Esophagus (tissue), 2 donors: Measurements from ENCODE around the gene STOML2. TPM values are rescaled to one million over a fixed set of nuclear protein-coding genes. Genes with fewer than 3 reads are reported as not detected.

Experiments used
- H3K27ac ChIP-seq, 2 donors: one replicate each; pipeline ENCODE4 v1.5.1; 2013; ENCODE audit warnings: low read depth in 2 of 2, mild to moderate bottlenecking in 2 of 2, inconsistent platforms in 1 of 2, low read length in 1 of 2, moderate library complexity in 1 of 2
- H3K27me3 ChIP-seq, 2 donors: one replicate each; pipeline ENCODE4 v1.6.1; 2013; ENCODE audit warnings: low read length in 2 of 2, control low read depth in 1 of 2, mild to moderate bottlenecking in 1 of 2; ENCODE audit not compliant: insufficient read depth in 2 of 2, control insufficient read depth in 1 of 2
- H3K36me3 ChIP-seq, 2 donors: one replicate each; pipeline ENCODE4 v1.6.1; 2013; ENCODE audit warnings: low read length in 1 of 2; ENCODE audit not compliant: control insufficient read depth in 2 of 2, insufficient read depth in 2 of 2
- H3K4me1 ChIP-seq, 2 donors: one replicate each; pipeline ENCODE4 v1.6.1; 2013; ENCODE audit warnings: low read length in 1 of 2; ENCODE audit not compliant: control insufficient read depth in 2 of 2, insufficient read depth in 2 of 2
- H3K4me3 ChIP-seq, 2 donors: one replicate each; pipeline ENCODE4 v1.5.1; 2013; ENCODE audit warnings: low read length in 2 of 2, mild to moderate bottlenecking in 2 of 2, low read depth in 1 of 2, moderate library complexity in 1 of 2
- H3K9me3 ChIP-seq, 2 donors: one replicate each; pipeline ENCODE4 v1.6.1; 2013; ENCODE audit warnings: mild to moderate bottlenecking in 2 of 2, low read depth in 1 of 2, low read length in 1 of 2, moderate library complexity in 1 of 2; ENCODE audit not compliant: control insufficient read depth in 2 of 2, insufficient read depth in 1 of 2
- WGBS, 2 donors: extraction: QIAGEN DNeasy Blood & Tissue Kit; methylation state at CpG; one replicate each; pipeline ENCODE4 v1.1.7; 2013; 5-methylcytosine and 5-hydroxymethylcytosine counted together
- polyA plus RNA-seq, 2 donors: library from polyadenylated mRNA; stranded (reverse); fragments of 200-250 nt; gene quantifications; one replicate each; pipeline ENCODE4 v1.2.3, GENCODE V29; 2013
- donor health status: healthy with polysubstance abuse.
- donor health status: Bipolar disorder and iron deficiency.

The STOML2 gene
- polyA plus RNA-seq, 2 donors, result 32.9 to 107 TPM

DNA sequence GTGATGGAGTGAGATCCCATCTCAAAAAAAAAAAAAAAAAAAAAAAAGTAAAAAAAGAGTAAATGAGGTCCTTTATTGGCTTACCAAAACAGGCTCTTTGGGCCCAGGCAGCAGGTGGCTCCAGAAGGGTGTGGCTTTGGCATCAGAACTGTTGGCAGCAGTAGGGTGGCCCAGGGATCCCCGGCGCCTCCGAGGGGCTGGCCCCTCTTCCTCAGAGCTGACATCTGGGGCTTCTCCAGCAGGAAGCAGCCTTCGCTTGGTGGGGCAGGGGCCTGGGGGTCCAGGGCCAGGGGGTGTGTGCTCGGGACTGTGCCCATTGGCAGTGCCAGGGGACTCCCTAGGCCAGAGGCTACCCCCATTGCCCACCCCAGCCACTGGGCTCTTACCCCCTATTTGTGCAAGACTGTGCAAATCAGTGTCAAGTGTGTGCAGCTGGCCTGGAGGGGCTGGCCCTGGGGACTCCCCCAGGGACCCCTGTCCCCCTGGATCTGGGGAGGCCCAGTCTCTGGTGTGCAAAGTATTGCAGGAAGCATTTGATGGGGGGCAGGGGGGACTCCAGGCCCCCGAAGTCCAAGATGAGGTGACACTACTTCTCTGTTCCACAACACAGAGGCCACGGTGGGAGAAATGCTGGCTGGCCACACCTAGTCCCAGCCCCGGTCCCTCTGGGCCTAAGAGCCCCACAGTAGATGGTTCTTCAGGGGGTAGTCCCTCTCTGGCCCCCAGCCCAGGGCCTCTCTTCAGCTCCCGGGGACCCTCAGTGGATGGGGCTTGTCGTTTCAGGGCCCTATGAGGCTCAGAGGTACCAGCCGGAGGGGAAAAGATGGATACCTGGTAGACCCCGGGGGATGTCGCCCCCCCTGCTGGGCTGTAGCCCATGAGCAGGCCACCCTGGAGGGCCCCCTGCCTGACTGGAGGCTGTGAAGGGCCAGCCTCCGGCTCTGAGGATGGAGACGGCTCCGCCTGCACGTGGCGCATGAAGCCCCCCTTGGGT is 4.7 kb upstream of the STOML2 start:
- H3K36me3 ChIP-seq, result peaks cover 11 to 22% of the 10 kb centered on the region in 2 donors
- no peaks in the 10 kb centered on the region for H3K9me3 ChIP-seq
- H3K4me1 ChIP-seq, result peaks cover 0 to 6% of the 10 kb centered on the region in 2 donors
- 78 to 81% methylated on average over 18 of the region's 18 CpGs for WGBS, 2 donors
- no peak overlapping the region for H3K27ac ChIP-seq
- H3K27me3 ChIP-seq, result no peaks in the 10 kb centered on the region
- H3K4me3 ChIP-seq, result no peak overlapping the region

DNA sequence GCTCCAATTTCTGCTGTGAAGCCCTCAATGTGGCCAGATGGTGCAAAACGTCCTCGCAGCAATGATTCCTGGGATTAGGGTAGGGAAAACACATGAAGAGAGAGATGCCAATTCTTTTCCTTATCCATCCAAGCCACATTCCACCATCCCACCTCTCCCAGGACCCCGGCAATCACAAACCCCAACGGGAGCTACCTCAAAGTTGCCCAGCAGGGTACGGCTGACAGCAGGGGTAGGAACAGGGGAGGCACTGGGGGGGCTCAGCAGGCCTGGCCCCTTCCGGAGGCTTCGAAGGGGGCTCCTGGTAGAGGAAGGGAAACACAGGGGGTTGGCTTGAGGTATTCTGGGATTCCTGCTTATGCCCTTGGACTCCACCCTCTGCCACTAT is 3.4 kb upstream of the STOML2 start:
- peaks cover 4 to 13% of the 10 kb centered on the region in 2 donors for H3K4me1 ChIP-seq
- H3K27ac ChIP-seq, result no peak overlapping the region
- H3K36me3 ChIP-seq, result peaks cover 11 to 26% of the 10 kb centered on the region in 2 donors
- H3K9me3 ChIP-seq, result no peaks in the 10 kb centered on the region
- H3K27me3 ChIP-seq, result no peaks in the 10 kb centered on the region
- no peak overlapping the region for H3K4me3 ChIP-seq
- 86 to 94% methylated on average over 7 of the region's 7 CpGs for WGBS, 2 donors

DNA sequence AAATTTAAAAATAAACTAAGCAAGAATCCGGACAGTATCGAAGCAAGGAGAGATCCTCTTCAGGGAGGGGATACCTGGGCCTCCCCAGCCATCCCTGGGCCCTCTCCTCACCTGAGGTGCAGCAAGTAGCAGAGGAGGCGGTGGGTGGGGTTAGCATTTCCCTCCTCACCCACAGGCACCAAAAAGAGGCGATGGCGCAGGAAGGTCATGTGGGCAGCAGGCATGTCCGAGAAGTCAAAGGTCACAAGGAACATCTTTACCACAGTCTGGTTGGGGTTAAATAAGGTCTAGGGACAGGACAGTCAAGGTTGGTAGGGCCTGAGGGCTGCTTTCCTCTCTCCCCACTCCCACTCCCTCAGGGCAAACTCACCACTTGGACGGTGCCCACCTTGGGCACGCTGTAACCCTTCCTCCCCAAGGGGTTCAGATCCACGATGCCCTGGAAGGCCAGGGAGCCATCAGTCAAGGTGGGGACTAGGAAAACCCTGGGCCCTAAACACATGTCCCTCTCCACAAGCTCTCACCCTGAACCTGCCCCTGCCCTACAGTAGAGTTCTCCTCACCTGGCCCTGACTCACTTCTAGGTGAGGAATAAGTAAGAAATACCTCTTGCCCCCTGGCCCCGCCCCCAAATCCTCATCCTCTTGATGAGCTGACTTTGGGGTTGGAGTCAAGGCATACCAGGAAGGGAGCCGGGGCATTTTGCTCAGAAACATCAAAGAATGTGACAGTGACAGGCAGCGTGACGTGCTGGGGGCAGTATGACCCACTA is 2.8 kb upstream of the STOML2 start:
- Histone ChIP-seq H3K36me3 (peaks cover 12 to 31% of the 10 kb centered on the region in 2 donors), H3K4me3 (no peak overlapping the region), H3K27me3 (no peaks in the 10 kb centered on the region), H3K9me3 (no peaks in the 10 kb centered on the region), H3K4me1 (peaks cover 4 to 13% of the 10 kb centered on the region in 2 donors), H3K27ac (no peak overlapping the region)
- WGBS, 2 donors, result 90 to 92% methylated on average over 13 of the region's 13 CpGs

DNA sequence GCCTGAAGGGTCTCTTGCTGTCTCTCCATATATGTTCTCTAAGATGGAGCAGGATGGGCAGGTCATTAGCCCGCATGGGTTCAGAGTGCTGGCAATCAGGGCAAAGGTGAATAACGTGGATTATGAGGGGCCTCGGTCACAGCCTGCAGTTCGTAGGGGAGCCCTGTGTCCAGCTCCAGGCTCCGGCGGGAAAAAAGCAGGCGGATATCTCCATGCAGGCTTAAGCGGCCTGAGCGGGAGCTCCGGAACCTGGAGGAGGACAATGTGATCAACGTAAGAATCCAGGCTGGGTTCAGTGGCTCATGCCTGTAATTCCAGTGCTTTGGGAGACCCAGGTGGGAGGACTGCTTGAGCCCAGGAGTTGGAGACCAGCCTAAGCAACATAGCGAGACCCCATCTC is 2.2 kb upstream of the STOML2 start:
- Histone ChIP-seq H3K4me3 (no peak overlapping the region), H3K4me1 (peaks cover 4 to 12% of the 10 kb centered on the region in 2 donors), H3K36me3 (peaks cover 18 to 36% of the 10 kb centered on the region in 2 donors), H3K9me3 (no peaks in the 10 kb centered on the region), H3K27me3 (no peaks in the 10 kb centered on the region), H3K27ac (no peak overlapping the region)
- WGBS, 2 donors, result 91 to 92% methylated on average over 12 of the region's 12 CpGs

DNA sequence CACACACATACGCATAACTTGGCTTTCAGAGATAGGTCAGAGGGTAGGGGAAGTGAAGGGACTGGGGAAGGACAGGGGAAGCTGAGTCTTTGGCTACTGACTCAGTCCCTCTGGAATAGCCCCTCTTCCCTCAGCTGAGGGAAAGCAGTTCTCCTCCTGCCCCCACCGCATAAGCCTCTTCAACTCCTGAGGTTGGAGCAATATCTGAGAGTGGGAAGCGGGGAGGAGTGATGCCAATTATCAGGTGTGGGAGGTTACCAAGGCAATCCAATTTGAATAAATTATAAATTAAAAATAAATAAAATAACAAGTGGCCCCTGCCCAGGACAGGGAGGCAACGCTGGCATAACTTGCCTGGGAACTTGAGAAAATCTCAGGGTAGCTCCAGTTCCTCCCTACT is 1.7 kb upstream of the STOML2 start:
- peaks cover 18 to 39% of the 10 kb centered on the region in 2 donors for H3K36me3 ChIP-seq
- no peak overlapping the region for H3K4me3 ChIP-seq
- H3K9me3 ChIP-seq, result no peaks in the 10 kb centered on the region
- H3K27me3 ChIP-seq, result no peaks in the 10 kb centered on the region
- 86 to 89% methylated on average over 4 of the region's 4 CpGs for WGBS, 2 donors
- H3K4me1 ChIP-seq, result peaks cover 4 to 11% of the 10 kb centered on the region in 2 donors
- no peak overlapping the region for H3K27ac ChIP-seq

DNA sequence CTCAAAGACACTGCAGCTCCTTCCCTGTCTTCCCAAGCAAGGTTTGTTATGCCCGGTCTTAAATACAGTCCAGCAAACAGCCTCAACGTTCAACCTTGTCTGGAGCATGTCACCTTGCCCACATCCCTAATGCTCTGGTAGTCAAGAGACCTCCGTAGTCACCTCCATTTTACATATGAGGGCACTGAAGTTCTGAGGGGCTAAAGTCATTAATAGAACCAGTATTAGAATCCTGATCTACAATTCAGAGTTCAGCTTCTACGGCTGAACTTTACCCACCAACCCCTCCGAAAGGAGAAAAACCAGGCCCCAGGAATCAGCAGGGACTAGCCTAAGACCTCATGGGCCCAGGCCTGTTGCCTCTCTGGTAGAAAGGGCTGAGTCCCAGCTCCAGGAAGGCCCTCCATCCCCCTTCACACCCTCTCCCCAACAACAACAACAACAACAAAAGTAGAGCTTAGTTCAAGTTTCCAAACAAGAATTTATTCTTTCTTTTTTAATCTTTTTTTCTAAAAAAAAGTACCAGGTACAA is 795 bp upstream of the STOML2 start:
- no peaks in the 10 kb centered on the region for H3K27me3 ChIP-seq
- peaks cover 18 to 39% of the 10 kb centered on the region in 2 donors for H3K36me3 ChIP-seq
- H3K9me3 ChIP-seq, result no peaks in the 10 kb centered on the region
- WGBS, 2 donors, result 37 to 38% methylated on average over 5 of the region's 5 CpGs
- H3K4me1 ChIP-seq, result peaks cover 4 to 11% of the 10 kb centered on the region in 2 donors
- peak overlapping the region; percentile 82 to 92 for H3K27ac ChIP-seq
- peak overlapping the region in 1 of 2 donors; percentile 86 for H3K4me3 ChIP-seq

DNA sequence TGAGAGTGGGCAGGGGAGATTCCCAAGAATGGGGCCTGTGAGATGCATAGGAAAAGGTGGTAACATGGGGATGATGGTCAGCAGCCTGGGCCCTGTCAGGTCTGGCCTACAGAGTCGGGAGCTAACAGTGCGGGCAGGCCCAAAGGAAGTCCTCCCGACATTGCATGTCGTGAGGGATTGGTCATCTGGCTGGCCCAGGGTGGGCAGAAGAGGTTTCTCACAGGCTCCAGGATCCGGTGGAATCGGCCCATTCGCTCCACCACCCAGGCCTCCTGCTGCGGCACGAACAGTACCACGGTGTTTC is 514 bp downstream of the STOML2 start:
- H3K4me3 ChIP-seq, result peak overlapping the region; percentile 66 to 86
- H3K4me1 ChIP-seq, result peaks cover 4 to 11% of the 10 kb centered on the region in 2 donors
- no peaks in the 10 kb centered on the region for H3K27me3 ChIP-seq
- H3K36me3 ChIP-seq, result peaks cover 18 to 32% of the 10 kb centered on the region in 2 donors
- no peaks in the 10 kb centered on the region for H3K9me3 ChIP-seq
- H3K27ac ChIP-seq, result peak overlapping the region; percentile 82 to 92
- WGBS, 2 donors, result 2 to 5% methylated on average over 10 of the region's 10 CpGs

DNA sequence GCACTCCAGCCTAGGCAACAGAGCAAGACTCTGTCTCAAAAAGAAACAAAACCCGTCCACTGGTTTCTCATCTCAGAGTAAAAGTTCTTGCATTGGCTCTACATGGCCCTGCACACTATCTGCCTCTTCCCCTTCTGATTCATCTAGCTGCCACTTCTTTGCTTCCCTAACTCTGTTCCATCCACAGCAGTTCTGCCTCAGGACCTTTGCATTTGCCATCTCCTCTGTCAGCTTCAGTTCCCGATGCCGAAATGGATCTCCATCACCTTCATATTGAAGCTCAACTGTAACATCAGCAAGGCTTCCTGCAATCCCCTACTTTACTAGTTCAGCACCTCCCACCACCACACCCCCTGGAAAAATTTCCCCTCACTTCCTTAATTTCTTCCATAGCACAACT is 5.4 kb downstream of the STOML2 start:
- Histone ChIP-seq H3K27ac (no peak overlapping the region), H3K4me3 (no peak overlapping the region), H3K36me3 (peaks cover 7 to 21% of the 10 kb centered on the region in 2 donors), H3K4me1 (peaks cover 4 to 10% of the 10 kb centered on the region in 2 donors), H3K27me3 (no peaks in the 10 kb centered on the region), H3K9me3 (no peaks in the 10 kb centered on the region)
- WGBS, 2 donors, result 83 to 87% methylated on average over 3 of the region's 3 CpGs

DNA sequence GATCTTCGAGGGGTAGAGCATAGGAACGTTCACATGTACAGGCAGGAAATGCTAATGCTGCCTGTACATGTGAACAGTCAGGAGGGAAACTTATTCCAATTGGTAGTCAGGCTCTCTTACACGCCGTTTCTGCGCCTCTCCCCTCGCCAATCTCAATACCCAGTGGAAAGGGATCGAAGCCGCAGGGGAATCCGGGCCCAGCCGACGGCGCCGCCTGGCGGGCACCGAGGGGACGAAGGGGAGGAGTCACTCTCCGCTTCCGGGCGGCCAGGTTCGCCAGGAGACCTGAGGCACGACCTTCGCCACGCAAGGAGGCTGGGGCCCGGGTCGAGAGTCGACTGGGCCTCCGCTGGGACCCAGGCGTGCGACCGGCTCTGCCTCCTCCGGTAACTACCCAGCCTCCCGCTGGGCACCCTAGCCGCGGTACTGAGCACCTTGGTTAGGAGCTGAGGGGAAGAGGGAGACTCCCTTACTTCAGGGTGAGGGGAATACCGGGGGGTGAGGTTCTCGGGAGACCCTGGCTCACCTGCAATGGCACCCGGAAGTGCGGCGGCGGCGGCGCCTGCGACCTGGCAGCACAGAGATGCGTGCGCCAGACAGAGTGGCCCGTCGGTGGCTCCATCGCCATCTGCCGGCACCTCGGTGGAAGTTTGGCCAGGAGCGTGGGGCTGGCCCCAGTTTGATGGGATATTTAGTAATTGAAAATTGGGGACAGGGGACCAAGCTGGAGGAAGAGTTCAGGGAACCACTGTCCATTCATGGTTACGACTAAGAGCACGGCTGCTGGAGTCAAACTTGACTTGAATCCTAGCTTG is 6.7 kb downstream of the STOML2 start, which contains the start of gene PIGO:
PIGO (minus strand) TSS at position 557 of the 815 bp plus-strand sequence. CDS start 1,026 bp downstream, outside the sequence.
- no peaks in the 10 kb centered on the region for H3K27me3 ChIP-seq
- H3K9me3 ChIP-seq, result no peaks in the 10 kb centered on the region
- peaks cover 0 to 3% of the 10 kb centered on the region in 2 donors for H3K4me1 ChIP-seq
- WGBS, 2 donors, result 0 to 1% methylated on average over 53 of the region's 53 CpGs
- peaks cover 7 to 29% of the 10 kb centered on the region in 2 donors for H3K36me3 ChIP-seq
- peak within 1 kb of the TSS; percentile 98 to 99 for H3K27ac ChIP-seq
- H3K4me3 ChIP-seq, result peak within 1 kb of the TSS; percentile 76 to 93
